Nephron (organoid): ENCODE measurements around the gene PIK3C2A.

Source experiments
- H3K27ac Mint-ChIP-seq, 3 experiments: 2 replicates each; pipeline ENCODE4 v1.8.0; 2020; ENCODE audit warnings: mixed read lengths in 3 of 3, mild to moderate bottlenecking in 2 of 3, moderate library complexity in 1 of 3
- H3K27me3 Mint-ChIP-seq: 2 replicates; pipeline ENCODE4 v1.8.0; 2021; ENCODE audit warnings: low read depth, mild to moderate bottlenecking, moderate library complexity, mixed read lengths
- H3K36me3 Mint-ChIP-seq: 2 replicates; pipeline ENCODE4 v1.8.0; 2020; ENCODE audit warnings: low read depth, mixed read lengths
- H3K4me1 Mint-ChIP-seq: 2 replicates; pipeline ENCODE4 v1.8.0; 2020; ENCODE audit warnings: mixed read lengths
- H3K4me3 Mint-ChIP-seq, 3 experiments: 2 replicates each; pipeline ENCODE4 v1.8.0; 2020; ENCODE audit warnings: mild to moderate bottlenecking in 3 of 3, mixed read lengths in 3 of 3, moderate library complexity in 2 of 3
- H3K9me3 Mint-ChIP-seq: 2 replicates; pipeline ENCODE4 v1.8.0; 2020; ENCODE audit warnings: mixed read lengths
- CTCF ChIP-seq, 3 experiments: fragments of 200-600 bp; sonication (generic); IDR thresholded peaks; one replicate each; pipeline ENCODE4 v1.5.0; 2021; ENCODE audit warnings: antibody characterized with exemption in 3 of 3; ENCODE audit not compliant: unreplicated experiment in 3 of 3

PIK3C2A gene

GRCh38 chr11:17183836-17184235 lies 23.9 kb downstream of the PIK3C2A start:
- peaks cover 26% of the 10 kb centered on the region for H3K36me3 Mint-ChIP-seq
- H3K27me3 Mint-ChIP-seq = no peaks in the 10 kb centered on the region
- no peak overlapping the region for H3K27ac Mint-ChIP-seq
- TF ChIP-seq CTCF (IDR thresholded peaks at IDR 0.05; ENCODE audit: unreplicated experiment in 3 of 3) = no peak
- H3K4me1 Mint-ChIP-seq = no peaks in the 10 kb centered on the region
- no peak overlapping the region for H3K4me3 Mint-ChIP-seq
- H3K9me3 Mint-ChIP-seq = no peaks in the 10 kb centered on the region

GRCh38 chr11:17179970-17180369 lies 27.8 kb downstream of the PIK3C2A start:
- Mint-ChIP-seq H3K27ac (no peak overlapping the region), H3K4me1 (no peaks in the 10 kb centered on the region), H3K4me3 (no peak overlapping the region), H3K9me3 (no peaks in the 10 kb centered on the region), H3K27me3 (no peaks in the 10 kb centered on the region), H3K36me3 (peaks cover 17% of the 10 kb centered on the region)
- TF ChIP-seq CTCF (IDR thresholded peaks at IDR 0.05; ENCODE audit: unreplicated experiment in 3 of 3) = no peak

- Mint-ChIP-seq H3K36me3 (peaks cover 23% of the 10 kb centered on the region), H3K4me3 (no peak overlapping the region), H3K27me3 (no peaks in the 10 kb centered on the region), H3K27ac (no peak overlapping the region), H3K9me3 (no peaks in the 10 kb centered on the region), H3K4me1 (no peaks in the 10 kb centered on the region)
- no peak for TF ChIP-seq CTCF (IDR thresholded peaks at IDR 0.05; ENCODE audit: unreplicated experiment in 3 of 3)
These were observed 34.5 kb downstream of the PIK3C2A start for GRCh38 chr11:17173332-17173731.

GRCh38 chr11:17171916-17172315 lies 35.9 kb downstream of the PIK3C2A start:
- Mint-ChIP-seq H3K27me3 (no peaks in the 10 kb centered on the region), H3K9me3 (no peaks in the 10 kb centered on the region), H3K4me3 (no peak overlapping the region), H3K4me1 (no peaks in the 10 kb centered on the region), H3K27ac (peak overlapping the region in 1 of 3 experiments; percentile 52), H3K36me3 (peaks cover 31% of the 10 kb centered on the region)
- no peak for TF ChIP-seq CTCF (IDR thresholded peaks at IDR 0.05; ENCODE audit: unreplicated experiment in 3 of 3)

- H3K4me3 Mint-ChIP-seq = no peak overlapping the region
- TF ChIP-seq CTCF (IDR thresholded peaks at IDR 0.05; ENCODE audit: unreplicated experiment in 3 of 3) = no peak
- peak overlapping the region in 1 of 3 experiments; percentile 52 for H3K27ac Mint-ChIP-seq
- no peaks in the 10 kb centered on the region for H3K27me3 Mint-ChIP-seq
- no peaks in the 10 kb centered on the region for H3K9me3 Mint-ChIP-seq
- peaks cover 31% of the 10 kb centered on the region for H3K36me3 Mint-ChIP-seq
- H3K4me1 Mint-ChIP-seq = no peaks in the 10 kb centered on the region
These were observed 36.4 kb downstream of the PIK3C2A start for GRCh38 chr11:17171343-17171742.

GRCh38 chr11:17169876-17170275 lies 37.9 kb downstream of the PIK3C2A start:
- Mint-ChIP-seq H3K27me3 (no peaks in the 10 kb centered on the region), H3K27ac (no peak overlapping the region), H3K4me3 (no peak overlapping the region), H3K4me1 (no peaks in the 10 kb centered on the region), H3K9me3 (no peaks in the 10 kb centered on the region), H3K36me3 (peaks cover 31% of the 10 kb centered on the region)
- TF ChIP-seq CTCF (IDR thresholded peaks at IDR 0.05; ENCODE audit: unreplicated experiment in 3 of 3) = no peak
